ENCODE results near the gene ZNFX1. TPM values are rescaled to one million over a fixed set of nuclear protein-coding genes. Genes with fewer than 3 reads are reported as not detected.

ZNFX1 gene
- 12.9 and 22.4 TPM in 2 replicates for total RNA-seq

DNA sequence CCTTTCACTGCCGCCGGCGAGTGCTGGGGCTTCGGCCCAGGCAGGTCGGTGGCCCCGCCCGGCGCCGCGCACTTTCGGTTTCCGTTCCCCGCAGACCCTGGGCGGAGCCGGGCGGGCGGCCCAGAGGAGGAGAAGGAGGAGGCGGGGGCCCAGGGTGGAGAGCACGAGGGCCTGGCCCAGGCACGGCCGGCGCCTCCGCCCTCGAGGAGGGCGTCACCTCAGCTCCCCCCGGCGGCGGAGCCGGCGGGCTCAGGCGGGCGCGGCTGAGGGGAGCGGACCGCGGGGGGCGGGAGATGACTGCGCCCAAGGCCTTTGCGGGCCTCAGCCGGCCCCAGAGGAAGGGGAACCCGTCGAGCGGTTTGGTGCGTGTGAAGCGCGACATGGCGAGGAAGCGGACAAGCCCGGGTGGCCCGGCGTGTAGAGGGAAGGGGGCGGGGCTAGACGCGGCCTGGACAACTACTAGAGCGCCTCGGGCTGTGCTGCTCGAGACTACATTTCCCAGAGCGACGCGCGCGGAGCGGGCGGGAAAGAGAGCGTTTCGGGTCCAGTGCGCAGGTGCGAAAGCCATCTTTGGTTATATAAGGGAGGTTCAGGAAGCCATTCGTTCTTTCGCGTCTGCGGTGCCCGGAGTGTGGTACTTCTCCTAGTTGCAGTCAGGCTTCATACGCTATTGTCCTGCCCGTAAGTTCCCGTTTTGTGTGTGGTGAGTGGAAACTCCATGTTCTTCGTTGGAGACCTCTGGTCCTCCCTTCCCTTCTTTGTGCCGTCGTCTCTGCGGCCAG, at the start of gene ZNFX1:
Gene ZNFX1, minus strand, starts transcription at position 22 of the 782 bp plus-strand sequence. CDS start 2,218 bp downstream, outside the sequence.

DNA sequence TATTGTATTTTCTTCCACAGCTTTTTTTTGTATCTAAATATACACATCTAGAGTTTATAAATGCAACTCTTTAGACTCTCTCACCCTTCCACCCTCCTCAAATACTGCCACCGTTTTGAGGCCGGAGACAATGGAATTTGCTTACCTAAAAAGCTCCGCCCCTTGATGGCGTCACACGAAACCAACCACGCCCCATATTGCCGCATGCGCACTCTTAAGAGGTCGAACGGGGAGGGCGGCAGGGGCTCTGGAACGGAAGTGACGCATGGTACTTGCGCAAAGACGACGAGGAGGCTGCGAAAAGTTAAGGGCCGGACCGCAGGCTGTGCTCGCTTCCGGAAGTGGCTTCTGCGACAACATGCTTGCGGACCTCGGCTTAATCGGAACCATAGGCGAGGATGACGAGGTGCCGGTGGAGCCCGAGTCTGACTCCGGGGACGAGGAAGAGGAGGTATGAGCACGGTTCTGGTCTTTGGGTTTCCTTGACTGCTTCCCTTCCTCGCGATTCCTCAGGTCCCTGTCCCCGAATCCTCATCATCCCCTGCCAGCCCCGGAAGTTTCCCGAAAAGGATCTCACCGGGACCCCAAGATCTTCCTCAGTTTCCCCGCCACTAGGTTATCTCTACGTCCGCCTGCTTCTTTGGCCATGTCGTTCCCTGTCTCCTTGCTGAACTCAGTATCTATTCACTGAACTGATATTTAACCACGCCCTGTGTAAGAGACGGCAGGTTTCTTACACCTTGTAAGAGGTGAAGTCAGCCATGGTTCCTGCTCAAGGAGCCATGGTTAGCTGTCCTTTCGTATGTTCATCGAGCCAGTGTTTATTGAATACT, 58.5 kb downstream of the ZNFX1 start, which contains the start of gene DDX27:
Gene DDX27, plus strand, starts transcription at position 326 of the 833 bp plus-strand sequence. Its CDS starts 33 bp downstream, at position 359.

Other genes with a start within 250 kb of the ZNFX1 start
- gene CSE1L, start 231.7 kb downstream of the ZNFX1 start, total RNA-seq, result 31.1 and 133 TPM in 2 replicates
- gene STAU1, start 89.7 kb downstream of the ZNFX1 start, total RNA-seq, result 55.6 and 61.9 TPM in 2 replicates
- 22.6 and 24.3 TPM in 2 replicates for gene DDX27, start 58.6 kb downstream of the ZNFX1 start, total RNA-seq
- gene KCNB1, start 204.6 kb upstream of the ZNFX1 start, total RNA-seq, result not detected in 2 replicates

Measured in mesangial cell (primary cell).